ENCODE measurements around the gene TM4SF5. TPM values are rescaled to one million over a fixed set of nuclear protein-coding genes. Genes with fewer than 3 reads are reported as not detected.
A peak's percentile ranks its signal among the peaks of the same experiment; 100 is the strongest.

Gene TM4SF5
- polyA plus RNA-seq, 6 donors from 2014 or later: not detected

DNA sequence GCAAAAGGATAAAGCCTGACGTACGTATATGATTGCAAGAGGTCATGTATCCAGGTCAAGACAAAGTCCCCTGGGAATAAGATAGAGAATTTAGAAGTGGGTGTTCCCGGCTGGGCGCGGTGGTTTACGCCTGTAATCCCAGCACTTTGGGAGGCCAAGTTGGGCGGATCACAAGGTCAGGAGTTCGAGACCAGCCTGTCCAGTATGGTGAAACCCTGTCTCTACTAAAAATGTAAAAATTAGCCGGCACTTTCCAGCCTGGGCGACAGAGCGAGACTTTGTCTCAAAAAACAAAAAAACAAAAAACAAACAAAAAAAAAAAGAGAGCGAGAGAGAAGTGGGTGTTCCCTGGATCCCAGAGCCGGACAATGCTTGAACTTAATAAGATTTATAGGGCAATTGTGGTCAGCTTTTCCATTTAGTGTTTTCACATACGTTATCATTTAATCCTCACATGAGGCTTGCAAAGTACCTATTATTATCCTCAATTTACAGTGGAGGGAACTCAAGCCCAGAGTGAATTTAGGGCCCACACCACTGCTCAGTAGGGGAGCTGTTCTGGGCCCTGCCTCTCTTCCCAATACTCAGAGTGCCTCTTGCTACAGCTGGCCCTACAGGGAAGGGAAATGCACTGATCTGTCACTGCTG, 16.6 kb downstream of the TM4SF5 start:
- H3K4me3 Mint-ChIP-seq: peak overlapping the region in 7 of 8 donors; percentile 20 to 80 (median 57)
- ATAC-seq (ENCODE audit: low read depth in 2 of 2) (no peak), DNase-seq (no peak)
- peaks cover 15 to 30% (median 23%) of the 10 kb centered on the region in 3 donors for H3K4me1 Mint-ChIP-seq
- H3K36me3 Mint-ChIP-seq: no peaks in the 10 kb centered on the region
- H3K27ac Mint-ChIP-seq: no peak overlapping the region
- H3K27me3 Mint-ChIP-seq: peaks cover 39 to 58% (median 40%) of the 10 kb centered on the region in 3 donors
- peaks cover 0 to 1% (median 0%) of the 10 kb centered on the region in 7 donors for H3K9me3 Mint-ChIP-seq

DNA sequence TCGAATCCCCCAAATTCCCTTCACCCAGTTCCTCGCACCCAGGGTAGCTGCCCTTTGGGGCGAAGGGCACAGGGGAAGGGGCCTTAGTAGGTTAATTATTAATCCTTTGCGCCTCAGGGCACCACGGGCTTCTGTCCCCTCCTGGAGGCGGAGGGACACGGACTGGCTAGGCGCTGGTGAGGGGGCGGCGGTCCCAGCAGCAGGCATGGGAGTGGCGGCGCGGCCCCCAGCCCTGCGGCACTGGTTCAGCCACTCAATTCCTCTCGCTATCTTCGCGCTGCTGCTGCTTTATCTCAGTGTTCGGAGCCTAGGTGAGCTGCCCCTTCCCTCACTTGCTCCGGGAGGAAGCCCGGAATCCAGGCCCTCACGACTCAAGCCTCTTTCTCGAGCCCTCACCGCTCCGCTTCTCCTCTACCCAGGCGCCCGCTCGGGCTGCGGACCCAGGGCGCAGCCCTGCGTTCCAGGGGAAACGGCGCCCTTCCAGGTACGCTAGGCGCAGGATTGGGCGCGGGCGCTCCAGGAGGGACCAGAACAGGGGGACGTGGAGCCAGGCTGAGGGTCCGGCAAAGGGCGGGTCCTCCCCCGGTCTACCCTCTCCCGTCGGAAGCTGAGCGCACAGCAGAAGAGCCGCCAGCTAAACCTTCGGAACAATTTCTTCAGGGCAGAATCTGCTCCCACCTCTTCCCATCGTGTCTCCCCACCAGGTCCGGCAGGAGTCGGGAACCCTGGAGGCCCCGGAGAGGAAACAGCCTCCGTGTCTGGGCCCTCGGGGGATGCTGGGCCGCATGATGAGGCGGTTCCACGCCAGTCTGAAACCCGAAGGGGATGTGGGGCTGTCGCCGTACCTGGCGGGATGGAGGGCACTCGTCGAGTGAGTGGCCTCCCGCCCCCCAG, 17.4 kb downstream of the TM4SF5 start, which contains the start of gene GLTPD2:
TSS of gene GLTPD2 (plus strand) at position 158 of the 894 bp plus-strand sequence. CDS start at position 206, 48 bp downstream.
- no peaks in the 10 kb centered on the region for H3K36me3 Mint-ChIP-seq
- peaks cover 38 to 51% (median 40%) of the 10 kb centered on the region in 3 donors for H3K27me3 Mint-ChIP-seq
- H3K9me3 Mint-ChIP-seq: peaks cover 0 to 1% (median 0%) of the 10 kb centered on the region in 7 donors
- DNase-seq (no peak), ATAC-seq (ENCODE audit: low read depth in 2 of 2) (no peak)
- H3K4me3 Mint-ChIP-seq: peak within 1 kb of the TSS; percentile 75 to 89 (median 80)
- H3K27ac Mint-ChIP-seq: peak within 1 kb of the TSS in 1 of 6 donors; percentile 42
- H3K4me1 Mint-ChIP-seq: peaks cover 15 to 30% (median 23%) of the 10 kb centered on the region in 3 donors

DNA sequence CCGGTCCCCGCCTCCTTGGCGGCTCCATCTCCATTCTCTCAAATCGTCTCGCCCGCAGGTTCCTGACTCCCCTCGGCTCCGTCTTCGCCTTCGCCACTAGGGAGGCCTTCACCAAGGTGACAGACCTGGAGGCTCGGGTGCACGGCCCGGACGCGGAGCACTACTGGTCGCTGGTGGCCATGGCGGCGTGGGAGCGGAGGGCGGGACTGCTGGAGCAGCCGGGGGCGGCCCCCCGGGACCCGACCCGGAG, 17.9 kb downstream of the TM4SF5 start:
- Mint-ChIP-seq H3K36me3 (no peaks in the 10 kb centered on the region), H3K27ac (peak overlapping the region in 1 of 6 donors; percentile 42), H3K4me1 (peaks cover 15 to 30% (median 23%) of the 10 kb centered on the region in 3 donors), H3K9me3 (peaks cover 0 to 1% (median 0%) of the 10 kb centered on the region in 7 donors), H3K27me3 (peaks cover 38 to 46% (median 41%) of the 10 kb centered on the region in 3 donors), H3K4me3 (peak overlapping the region; percentile 75 to 89 (median 78))
- ATAC-seq (ENCODE audit: low read depth in 2 of 2): peak; percentile 49 to 52
- no peak for DNase-seq

GRCh38 chr17:4789951-4790704, 18.4 kb downstream of the TM4SF5 start:
- Mint-ChIP-seq H3K27me3 (peaks cover 38 to 45% (median 41%) of the 10 kb centered on the region in 3 donors), H3K4me3 (peak overlapping the region; percentile 76 to 93 (median 86)), H3K36me3 (no peaks in the 10 kb centered on the region), H3K27ac (peak overlapping the region in 5 of 6 donors; percentile 7 to 70 (median 39)), H3K4me1 (peaks cover 15 to 27% (median 23%) of the 10 kb centered on the region in 3 donors), H3K9me3 (peaks cover 0 to 1% (median 0%) of the 10 kb centered on the region in 7 donors)
- ATAC-seq (ENCODE audit: low read depth in 2 of 2): peak; percentile 91 to 94
- peak; percentile 79 for DNase-seq

- ATAC-seq (ENCODE audit: low read depth in 2 of 2): no peak
- peaks cover 0 to 1% (median 0%) of the 10 kb centered on the region in 7 donors for H3K9me3 Mint-ChIP-seq
- H3K36me3 Mint-ChIP-seq: no peaks in the 10 kb centered on the region
- H3K27me3 Mint-ChIP-seq: peaks cover 34 to 39% (median 35%) of the 10 kb centered on the region in 3 donors
- peaks cover 15 to 25% (median 20%) of the 10 kb centered on the region in 3 donors for H3K4me1 Mint-ChIP-seq
- DNase-seq: no peak
- H3K27ac Mint-ChIP-seq: peak overlapping the region in 4 of 6 donors; percentile 7 to 70 (median 44)
- peak overlapping the region; percentile 76 to 93 (median 86) for H3K4me3 Mint-ChIP-seq
Observed at GRCh38 chr17:4790705-4791088, 19.0 kb downstream of the TM4SF5 start.

DNA sequence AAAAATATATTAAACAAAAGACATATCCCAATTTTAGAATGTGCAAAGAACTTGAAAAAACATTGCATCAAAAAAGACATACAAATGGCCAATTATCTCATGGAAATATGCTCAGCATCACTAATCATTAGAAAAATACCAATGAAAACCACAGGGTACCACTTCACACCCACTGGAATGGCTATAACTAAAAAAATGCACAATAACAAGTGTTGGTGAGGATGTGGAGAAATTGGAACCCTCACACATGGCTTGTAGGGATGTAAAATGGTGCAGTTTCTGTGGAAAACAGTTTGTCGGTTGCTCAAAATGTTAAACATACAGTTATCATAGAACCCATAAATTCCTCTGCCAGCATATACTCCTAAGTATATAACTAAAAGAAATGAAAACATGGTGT, 23.5 kb downstream of the TM4SF5 start:
- DNase-seq (no peak), ATAC-seq (ENCODE audit: low read depth in 2 of 2) (no peak)
- H3K4me3 Mint-ChIP-seq: peak overlapping the region in 5 of 8 donors; percentile 35 to 100 (median 99)
- H3K9me3 Mint-ChIP-seq: peaks cover 0 to 1% (median 0%) of the 10 kb centered on the region in 7 donors
- H3K27ac Mint-ChIP-seq: peak overlapping the region in 1 of 6 donors; percentile 61
- peaks cover 0 to 12% (median 8%) of the 10 kb centered on the region in 3 donors for H3K27me3 Mint-ChIP-seq
- H3K36me3 Mint-ChIP-seq: no peaks in the 10 kb centered on the region
- H3K4me1 Mint-ChIP-seq: peaks cover 19 to 22% (median 21%) of the 10 kb centered on the region in 3 donors

DNA sequence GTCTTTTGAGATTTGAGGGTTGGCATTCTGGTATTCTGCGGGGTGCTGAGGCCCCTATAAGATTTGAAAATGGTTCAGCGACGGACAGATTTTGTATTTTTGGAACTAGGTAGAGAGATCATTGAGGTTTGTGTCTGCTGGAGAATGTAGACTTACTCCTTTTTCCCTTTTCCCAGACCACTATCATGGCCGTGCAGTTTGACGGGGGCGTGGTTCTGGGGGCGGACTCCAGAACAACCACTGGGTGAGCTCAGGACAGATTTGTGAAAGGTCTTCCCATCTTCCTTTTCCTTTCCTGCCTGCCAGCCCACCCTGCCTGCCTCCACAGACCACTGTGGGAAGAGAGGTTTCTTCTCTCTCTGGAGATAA, 24.9 kb downstream of the TM4SF5 start:
- ATAC-seq (ENCODE audit: low read depth in 2 of 2): no peak
- DNase-seq: no peak
- H3K9me3 Mint-ChIP-seq: peaks cover 0 to 1% (median 0%) of the 10 kb centered on the region in 7 donors
- H3K27me3 Mint-ChIP-seq: peaks cover 0 to 9% (median 8%) of the 10 kb centered on the region in 3 donors
- no peaks in the 10 kb centered on the region for H3K36me3 Mint-ChIP-seq
- peak overlapping the region; percentile 92 to 100 (median 99) for H3K4me3 Mint-ChIP-seq
- H3K4me1 Mint-ChIP-seq: peaks cover 13 to 19% (median 18%) of the 10 kb centered on the region in 3 donors
- peak overlapping the region in 4 of 6 donors; percentile 76 to 99 (median 96) for H3K27ac Mint-ChIP-seq

- Mint-ChIP-seq H3K4me1 (peaks cover 12 to 18% (median 16%) of the 10 kb centered on the region in 3 donors), H3K36me3 (no peaks in the 10 kb centered on the region), H3K27ac (peak overlapping the region in 3 of 6 donors; percentile 15 to 55 (median 42)), H3K9me3 (peaks cover 0 to 1% (median 0%) of the 10 kb centered on the region in 7 donors), H3K27me3 (no peaks in the 10 kb centered on the region), H3K4me3 (peak overlapping the region in 1 of 8 donors; percentile 71)
- DNase-seq (no peak), ATAC-seq (ENCODE audit: low read depth in 2 of 2) (no peak)
Observed at GRCh38 chr17:4800462-4801196, 28.9 kb downstream of the TM4SF5 start.

DNA sequence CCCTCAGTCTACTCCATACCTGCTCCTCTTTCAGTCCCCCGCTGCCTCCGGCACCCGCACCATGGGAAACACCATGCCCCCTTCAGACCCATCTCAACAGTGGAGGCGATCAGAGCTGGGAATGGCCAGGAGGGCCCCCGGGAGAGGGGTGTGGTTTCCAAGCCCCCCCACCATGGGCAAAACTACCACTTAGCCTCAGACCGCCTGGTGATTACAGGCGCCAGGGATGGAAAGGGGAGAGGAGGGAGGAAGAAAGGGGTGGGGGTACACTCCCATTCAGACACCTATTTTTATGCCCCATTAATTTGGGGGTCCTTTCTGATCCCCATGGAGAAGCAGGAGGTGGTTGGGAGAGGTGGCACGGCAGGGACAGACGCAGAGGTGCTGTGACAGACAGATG, 30.5 kb downstream of the TM4SF5 start, which contains the start of gene C17orf114:
TSS of gene C17orf114 (minus strand) at position 101 of the 400 bp plus-strand sequence.
- Mint-ChIP-seq H3K9me3 (no peaks in the 10 kb centered on the region), H3K27ac (no peak within 1 kb of the TSS), H3K27me3 (no peaks in the 10 kb centered on the region), H3K4me1 (peaks cover 0 to 10% (median 5%) of the 10 kb centered on the region in 3 donors), H3K36me3 (no peaks in the 10 kb centered on the region), H3K4me3 (peak within 1 kb of the TSS in 2 of 8 donors; percentile 23 to 71)
- DNase-seq (no peak), ATAC-seq (ENCODE audit: low read depth in 2 of 2) (no peak)

DNA sequence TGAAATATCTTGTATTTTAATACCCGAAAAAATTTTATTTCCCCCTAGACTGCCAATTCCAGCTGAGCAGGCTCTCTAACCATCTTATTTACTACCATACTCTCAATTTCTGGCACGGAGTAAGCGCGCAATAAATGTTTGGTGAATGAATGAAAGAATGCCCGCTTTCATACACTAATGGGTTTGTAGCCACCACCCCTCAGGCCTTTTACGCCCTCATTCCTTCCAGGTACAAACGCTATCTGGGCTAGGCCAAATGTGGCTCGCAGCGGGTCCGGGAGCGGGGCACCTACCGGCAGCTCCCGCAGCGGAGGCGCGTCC, 34.7 kb downstream of the TM4SF5 start:
- ATAC-seq (ENCODE audit: low read depth in 2 of 2) (no peak), DNase-seq (no peak)
- Mint-ChIP-seq H3K4me1 (peaks cover 19 to 23% (median 21%) of the 10 kb centered on the region in 3 donors), H3K9me3 (no peaks in the 10 kb centered on the region), H3K27ac (peak overlapping the region in 2 of 6 donors; percentile 9 to 69), H3K27me3 (no peaks in the 10 kb centered on the region), H3K4me3 (peak overlapping the region; percentile 65 to 90 (median 82)), H3K36me3 (peaks cover 5 to 7% of the 10 kb centered on the region in 2 donors)

DNA sequence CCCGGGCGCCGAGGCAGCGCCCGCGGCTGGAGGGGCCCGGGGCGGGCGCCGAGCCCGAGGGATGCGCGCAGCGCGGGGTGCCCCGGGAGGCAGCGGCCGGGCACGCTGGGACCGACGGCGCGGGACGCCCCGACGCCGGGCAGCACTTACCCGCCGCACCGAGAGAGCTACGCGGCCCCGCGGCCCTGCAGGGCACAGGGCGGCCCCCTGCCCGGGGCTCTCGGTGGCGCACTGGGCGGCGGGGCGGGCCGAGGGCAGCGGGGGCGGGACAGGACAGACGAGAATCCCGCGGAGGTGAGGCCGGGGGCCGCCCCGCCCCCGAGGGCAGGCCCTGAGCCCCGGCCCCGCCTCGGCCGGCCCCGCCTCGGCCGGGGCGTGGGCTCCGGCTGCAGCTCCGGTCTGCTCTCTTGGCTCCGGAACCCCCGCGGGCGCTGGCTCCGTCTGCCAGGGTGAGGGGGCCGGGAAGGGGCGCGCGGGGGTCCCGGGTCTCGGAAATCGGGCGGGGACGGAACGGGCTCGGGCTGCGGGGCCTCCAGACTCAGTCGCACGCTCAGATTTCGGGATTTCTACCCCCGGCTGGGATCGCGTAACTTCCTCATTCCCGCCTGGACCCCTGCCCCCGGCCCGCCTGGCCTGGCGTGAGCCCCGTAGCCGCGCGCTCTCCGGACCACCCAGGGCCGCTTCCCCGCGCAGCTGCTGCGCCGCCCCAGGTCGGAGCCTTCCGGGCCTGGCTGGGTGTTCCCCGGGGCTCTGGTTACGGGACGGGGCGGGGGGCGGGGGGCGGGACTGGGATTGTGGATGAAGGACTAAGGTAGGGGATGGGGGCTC, 35.3 kb downstream of the TM4SF5 start, which contains the start of gene PLD2:
TSS of gene PLD2 (plus strand) at position 376 of the 828 bp plus-strand sequence. CDS start 621 bp downstream, outside the sequence.
- Mint-ChIP-seq H3K4me1 (peaks cover 19 to 23% (median 21%) of the 10 kb centered on the region in 3 donors), H3K27ac (peak within 1 kb of the TSS in 4 of 6 donors; percentile 34 to 69 (median 55)), H3K36me3 (peaks cover 5 to 7% of the 10 kb centered on the region in 2 donors), H3K27me3 (no peaks in the 10 kb centered on the region), H3K9me3 (no peaks in the 10 kb centered on the region), H3K4me3 (peak within 1 kb of the TSS; percentile 77 to 90 (median 86))
- DNase-seq: peak; percentile 87
- peak; percentile 97 to 98 for ATAC-seq (ENCODE audit: low read depth in 2 of 2)
